NCI-H345 treated with DMSO at 0.1 percent for 48 hours (cell line): ENCODE measurements around the gene DOP1A.

Source experiments
- DNase-seq: peaks from one replicate; lab custom pipeline; 2025; ENCODE audit not compliant: unreplicated experiment; lab: John Stamatoyannopoulos, UW

The DOP1A gene

DNA sequence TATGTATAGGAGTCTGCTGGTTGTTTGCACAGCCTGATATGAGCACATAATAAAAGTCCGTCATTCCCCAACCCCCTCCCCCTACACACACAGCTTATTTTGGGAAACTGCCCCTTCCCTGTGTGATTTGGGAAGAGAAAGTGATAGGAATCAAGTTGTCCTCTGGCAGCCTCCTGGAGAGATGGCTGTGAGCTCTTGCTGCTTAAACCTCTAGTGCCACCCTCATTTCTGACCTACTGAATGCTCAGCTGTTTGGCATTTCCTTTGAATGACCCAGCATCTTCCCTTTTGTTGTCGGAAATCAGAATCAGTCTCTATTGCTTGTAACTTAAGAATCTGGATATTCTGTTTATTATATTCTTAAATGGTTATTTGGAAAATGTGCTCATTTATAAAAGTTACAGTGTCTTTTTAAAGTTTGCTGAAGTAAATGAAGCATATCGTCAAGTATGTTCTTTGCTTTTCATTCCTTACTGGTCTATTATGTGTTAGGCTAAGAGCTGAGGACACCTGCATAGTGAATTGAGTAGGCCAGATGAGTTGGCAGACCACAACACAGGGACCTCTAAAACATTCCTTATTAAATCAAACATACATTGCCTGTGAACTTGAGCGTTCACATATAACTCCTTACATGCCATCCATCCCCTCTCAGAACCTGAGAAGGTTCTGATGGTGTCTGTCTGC is 131.2 kb downstream of the DOP1A start:
- DNase-seq, result no peak

DNA sequence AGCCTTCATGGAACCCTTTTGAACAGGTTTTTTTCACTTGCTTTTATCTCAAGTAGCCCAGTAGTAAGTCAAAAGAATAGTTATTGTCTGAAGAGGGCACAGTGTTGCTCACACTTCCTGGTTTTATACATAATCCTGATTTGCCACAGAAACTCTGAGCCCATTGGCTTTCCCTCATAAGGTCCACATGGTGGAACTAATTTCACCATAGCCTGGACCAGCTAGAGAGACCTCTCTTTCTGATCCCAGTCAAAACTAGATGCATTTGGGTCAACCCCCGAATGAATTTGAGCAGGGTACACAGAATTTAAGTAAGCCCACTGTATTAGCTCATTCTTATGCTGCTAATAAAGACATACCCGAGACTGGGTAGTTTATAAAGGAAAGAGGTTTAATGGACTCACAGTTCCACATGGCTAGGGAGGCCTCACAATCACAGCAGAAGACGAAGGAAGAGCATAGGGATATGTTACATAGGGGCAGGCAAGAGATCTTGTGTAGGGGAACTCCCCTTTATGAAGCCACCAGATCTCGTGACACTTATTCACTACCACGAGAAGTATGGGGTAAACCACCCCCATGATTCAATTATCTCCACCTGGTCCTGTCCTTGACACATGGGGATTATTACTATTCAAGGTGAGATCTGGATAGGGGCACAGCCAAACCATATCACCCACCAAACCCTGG is 131.8 kb downstream of the DOP1A start:
- no peak for DNase-seq

DNA sequence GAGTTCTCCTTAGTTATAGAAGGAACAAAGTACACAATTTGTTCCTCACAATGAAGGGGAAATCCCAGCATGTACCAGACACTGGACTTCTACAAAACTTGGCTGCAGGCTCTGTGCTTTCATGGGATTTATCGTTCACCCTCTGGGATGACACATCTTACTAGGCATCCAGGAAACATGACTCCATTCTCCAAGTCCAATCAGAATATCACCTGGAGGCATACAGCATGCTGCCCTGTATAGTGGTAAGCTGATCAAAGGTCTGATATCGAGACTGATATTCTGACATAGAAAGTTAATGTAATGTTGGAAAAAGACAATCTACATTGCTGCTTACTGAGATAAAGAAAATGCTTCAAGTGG is 132.4 kb downstream of the DOP1A start:
- DNase-seq, result no peak

DNA sequence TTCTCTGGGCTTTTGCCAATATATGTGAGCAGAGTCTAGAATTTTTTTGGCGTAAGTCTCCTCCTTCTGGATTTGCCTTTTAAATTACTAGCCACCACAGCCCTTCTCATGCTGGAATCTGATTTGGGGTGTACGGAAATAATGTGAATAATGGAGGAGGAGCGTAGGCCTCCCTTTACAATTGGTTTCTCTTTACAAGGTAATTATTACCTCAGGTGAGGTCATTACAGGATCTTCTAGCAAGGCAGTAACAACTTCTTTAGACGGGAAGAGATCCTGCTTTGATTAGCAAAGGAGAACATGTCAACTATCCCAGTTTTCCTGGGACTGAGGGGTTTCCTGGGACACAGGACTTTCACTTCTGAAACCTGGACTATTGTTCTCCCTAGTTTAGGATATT is 134.6 kb downstream of the DOP1A start:
- DNase-seq, result no peak

DNA sequence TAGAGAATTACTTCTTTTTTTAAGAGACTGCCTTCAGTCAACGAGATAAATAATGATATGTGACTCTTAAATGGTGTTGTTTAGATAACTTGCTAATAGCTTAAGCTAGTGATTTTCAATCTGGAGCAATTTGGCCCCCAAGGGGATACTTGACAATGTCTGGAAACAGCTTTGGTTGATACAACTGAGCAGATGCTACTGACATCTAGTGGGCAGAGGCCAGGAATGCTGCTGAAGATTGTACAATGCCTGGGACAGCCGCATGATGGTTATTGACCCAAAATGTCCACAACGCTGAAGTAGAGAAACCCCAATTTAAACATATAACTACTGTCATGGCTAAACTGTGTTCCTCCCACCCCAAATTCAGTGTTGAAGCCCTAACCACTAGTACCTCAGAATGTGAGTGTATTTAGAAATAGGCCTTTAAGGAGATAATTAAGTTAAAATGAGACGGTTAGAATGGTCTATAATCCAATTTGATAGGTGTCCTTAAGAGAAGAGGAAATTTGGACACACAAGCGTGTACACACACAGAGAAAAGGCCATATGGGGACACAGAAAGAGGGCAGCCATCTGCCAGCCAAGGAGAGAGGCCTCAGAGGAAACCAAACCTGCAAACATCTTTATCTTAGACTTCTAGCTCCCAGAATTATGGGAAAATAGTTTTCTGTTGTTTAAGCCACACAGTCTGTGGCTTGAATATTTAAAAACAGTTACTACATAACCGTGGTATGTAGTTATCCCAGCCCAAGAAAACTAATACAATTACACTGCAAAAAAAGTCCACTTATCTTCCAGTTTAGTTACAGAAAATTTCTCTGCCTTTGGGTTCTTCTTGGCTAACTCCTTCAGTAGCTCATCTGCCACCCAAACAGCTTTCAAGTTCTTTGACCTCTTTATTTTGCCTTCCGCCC is 147.9 kb downstream of the DOP1A start:
- peak; percentile 72 for DNase-seq

DNA sequence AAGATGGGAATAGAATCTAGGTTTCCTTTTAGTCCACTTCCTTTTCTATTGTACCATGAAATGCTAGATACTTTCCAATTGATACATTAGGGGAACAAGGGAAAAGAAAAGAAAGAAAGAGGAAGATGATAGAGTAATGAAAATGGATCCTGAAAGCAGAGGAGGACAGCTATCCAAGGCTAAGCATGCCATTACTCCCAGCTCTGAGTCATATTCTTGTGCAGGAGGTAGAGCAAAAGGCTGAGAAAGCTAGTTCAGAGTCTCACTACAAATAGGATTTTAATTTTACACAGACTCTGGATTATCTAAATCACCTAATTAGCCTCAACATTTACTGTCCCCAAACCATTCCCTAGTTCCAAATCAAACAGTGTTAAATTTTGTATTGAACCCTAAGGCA is 149.3 kb downstream of the DOP1A start:
- DNase-seq, result no peak
